Fibroblast of pulmonary artery (primary cell): ENCODE data around the gene CUX1.

ENCODE experiments used
- DNase-seq: peaks from one replicate; pipeline ENCODE4 v3.0.0-alpha.2; 2010; ENCODE audit warnings: low read depth
- H3K4me3 ChIP-seq: replicated peaks from 2 replicates; pipeline ENCODE4 v1.5.1; 2011; ENCODE audit warnings: low read depth, mild to moderate bottlenecking, control low read depth, low read length, moderate library complexity
- TF ChIP-seq, protein P1 (sequence below): IDR thresholded peaks from 2 replicates; pipeline ENCODE4 v1.5.1; 2011; ENCODE audit warnings: mild to moderate bottlenecking, control low read depth, low read length, inconsistent platforms; ENCODE audit errors: missing control alignments

CUX1 gene

DNA sequence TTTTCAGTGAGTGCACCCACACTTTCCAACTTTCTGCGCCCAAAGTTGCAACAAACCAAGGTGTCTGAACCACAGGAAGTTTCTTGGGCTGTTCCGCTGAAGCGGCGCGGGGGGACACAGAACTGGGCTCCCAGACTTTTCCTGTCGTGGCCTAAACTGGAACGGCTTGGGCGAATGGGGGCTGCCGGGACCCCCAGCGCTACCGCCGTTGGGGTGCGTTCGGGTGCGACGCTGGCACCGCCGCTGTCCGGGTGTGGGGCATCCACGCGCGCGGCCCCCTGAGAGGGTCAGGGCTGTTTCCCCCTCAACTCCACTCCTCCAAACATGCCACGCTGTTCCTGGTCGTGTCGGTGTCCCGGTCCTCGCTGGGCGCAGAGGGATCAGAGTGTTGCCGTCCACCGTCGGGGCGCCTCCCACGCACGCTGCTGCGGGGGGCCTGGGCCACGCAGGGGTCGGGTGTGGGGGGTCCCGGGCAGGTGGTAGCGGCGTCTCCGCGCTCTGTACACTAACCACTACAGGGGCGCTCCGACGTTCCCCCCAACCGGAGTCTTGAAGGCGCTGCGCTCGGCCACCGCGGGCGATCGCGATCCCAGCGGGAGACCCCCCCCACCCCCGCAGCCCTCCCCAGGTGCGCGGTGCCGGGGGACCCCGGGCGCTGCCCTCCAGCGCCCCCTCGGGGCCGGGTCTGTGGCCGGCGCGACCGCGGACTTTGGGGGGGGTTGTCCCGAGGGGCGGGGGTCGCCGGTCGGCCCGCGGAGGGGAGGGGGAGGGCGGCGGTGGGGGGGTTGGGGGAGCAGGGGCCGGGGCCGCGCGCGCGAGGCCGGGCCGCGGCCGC is 2.2 kb upstream of the CUX1 start:
- DNase-seq, result no peak
- TF ChIP-seq, protein P1, sequence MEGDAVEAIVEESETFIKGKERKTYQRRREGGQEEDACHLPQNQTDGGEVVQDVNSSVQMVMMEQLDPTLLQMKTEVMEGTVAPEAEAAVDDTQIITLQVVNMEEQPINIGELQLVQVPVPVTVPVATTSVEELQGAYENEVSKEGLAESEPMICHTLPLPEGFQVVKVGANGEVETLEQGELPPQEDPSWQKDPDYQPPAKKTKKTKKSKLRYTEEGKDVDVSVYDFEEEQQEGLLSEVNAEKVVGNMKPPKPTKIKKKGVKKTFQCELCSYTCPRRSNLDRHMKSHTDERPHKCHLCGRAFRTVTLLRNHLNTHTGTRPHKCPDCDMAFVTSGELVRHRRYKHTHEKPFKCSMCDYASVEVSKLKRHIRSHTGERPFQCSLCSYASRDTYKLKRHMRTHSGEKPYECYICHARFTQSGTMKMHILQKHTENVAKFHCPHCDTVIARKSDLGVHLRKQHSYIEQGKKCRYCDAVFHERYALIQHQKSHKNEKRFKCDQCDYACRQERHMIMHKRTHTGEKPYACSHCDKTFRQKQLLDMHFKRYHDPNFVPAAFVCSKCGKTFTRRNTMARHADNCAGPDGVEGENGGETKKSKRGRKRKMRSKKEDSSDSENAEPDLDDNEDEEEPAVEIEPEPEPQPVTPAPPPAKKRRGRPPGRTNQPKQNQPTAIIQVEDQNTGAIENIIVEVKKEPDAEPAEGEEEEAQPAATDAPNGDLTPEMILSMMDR, result peak; percentile 7
- H3K4me3 ChIP-seq, result peak overlapping the region; percentile 69

DNA sequence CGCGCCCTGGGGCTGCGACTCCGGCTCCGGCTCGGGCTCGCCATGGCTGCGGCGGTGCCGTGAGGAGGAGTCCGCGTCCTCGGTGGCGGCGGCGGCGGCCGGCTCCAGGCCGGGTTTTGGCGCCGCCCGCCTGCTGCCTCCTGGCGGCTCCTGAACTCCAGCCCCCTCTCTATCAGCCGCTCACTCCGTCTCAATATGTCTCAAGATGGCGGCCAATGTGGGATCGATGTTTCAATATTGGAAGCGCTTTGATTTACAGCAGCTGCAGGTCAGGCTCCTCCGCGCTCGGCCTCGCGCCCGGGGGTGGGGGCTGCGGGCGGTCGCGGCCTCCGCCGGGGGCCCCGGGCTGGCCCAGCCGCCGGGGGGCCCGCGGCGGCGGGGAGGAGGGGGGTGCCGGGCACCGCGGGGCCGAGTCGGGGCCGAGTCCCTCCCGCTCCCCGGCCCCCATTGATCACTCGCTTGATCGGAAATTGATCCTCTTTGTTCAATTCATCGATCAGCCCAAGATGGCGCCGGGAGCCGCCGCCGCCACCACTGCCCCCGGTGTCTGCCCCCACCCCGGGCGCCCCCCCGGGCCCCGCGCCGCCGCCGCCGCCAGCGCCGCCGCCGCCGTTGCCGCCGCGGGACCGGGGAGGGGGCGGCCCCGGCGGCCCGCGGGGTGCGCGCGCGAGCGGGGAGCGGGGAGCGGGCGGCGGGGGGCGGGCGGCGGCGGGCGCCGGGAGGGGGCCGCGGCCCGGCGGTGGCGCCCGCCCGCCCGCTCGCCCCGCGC is 1.4 kb upstream of the CUX1 start:
- peak; percentile 83 for DNase-seq
- TF ChIP-seq, protein P1, result no peak
- H3K4me3 ChIP-seq, result peak overlapping the region; percentile 69

DNA sequence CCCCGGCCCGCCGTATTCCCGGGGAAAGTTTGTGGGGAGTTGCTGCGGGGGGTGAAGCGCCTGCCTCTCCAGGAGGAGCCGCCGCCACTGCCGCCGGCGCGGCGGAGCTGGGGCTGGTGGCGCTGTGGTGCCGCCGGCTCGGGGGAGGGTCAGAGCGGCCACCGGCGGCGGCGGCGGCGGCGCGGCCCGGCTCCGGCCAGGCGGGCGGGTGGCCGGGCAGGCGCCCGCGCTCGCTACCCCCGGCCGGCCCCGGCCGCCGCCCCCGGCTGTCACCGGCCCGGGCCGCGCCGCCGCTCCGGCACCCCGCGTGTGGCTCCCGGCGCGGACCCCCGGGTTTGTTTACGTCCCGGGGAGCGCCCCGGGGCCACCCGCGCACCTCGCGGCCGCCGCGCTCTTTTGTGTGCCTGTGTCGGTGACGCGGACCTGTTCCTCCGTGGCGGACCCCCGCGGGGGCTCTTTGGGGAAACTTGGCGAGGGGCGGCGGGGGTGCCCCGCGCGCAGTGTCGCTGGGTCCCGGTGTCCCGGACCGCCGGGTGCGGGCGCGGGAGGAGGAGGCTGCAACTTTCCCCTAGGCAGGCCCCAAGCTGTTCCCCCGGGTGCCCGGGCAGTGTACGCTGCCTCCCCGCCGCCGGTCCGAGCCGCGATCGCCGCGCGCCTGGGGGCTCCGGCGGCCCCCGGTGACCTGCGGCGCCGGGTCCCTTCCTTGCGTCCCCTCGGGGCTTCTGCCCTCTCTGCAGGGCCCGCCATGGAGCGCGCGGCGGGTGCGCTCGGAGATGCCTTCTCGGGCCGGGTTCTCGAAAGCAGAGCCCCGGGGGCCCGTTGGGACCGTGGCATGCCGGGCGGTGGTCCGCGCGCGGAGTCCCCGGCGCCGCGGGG is 593 bp upstream of the CUX1 start:
- peak; percentile 38 for DNase-seq
- peak overlapping the region; percentile 70 for H3K4me3 ChIP-seq
- TF ChIP-seq, protein P1, result no peak

DNA sequence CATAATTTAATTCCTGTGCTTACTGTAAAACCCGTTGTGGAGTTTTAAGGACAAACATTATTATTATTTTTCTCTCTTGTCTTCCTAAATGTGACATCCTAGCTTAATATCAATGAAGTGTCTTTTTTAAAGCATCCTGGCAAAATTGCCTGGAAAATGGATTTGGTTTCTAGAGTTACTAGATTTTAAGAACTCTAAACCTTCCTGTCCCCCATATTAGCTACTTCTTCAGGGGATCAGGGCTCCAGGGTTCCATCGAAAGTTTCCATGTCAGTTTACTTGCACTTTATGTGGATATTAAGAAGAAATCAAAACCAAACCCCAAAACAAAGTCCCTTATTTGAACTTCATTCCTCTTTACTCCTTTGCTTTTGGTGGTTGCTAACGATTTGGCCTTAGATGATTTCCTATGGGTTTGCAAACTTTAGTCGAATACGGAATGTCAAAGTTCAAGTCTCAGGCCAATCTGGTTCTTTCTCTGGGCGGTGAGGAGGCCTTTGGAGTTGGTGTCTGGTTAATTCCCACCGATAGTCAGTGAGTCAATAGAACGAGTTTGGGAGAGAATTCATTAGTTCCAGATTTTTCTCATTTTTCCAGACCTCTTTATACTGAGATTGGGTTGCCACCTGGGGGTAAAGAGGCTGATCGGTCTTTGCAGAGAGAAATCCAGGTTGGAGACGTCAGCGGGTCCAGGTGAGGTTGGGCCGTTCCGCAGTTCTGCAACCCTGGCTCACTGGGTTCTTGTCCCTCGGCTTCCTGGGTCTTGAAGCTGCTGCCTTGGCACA is 1.1 kb downstream of the CUX1 start:
- no peak for DNase-seq
- peak overlapping the region; percentile 70 for H3K4me3 ChIP-seq
- TF ChIP-seq, protein P1, result no peak

DNA sequence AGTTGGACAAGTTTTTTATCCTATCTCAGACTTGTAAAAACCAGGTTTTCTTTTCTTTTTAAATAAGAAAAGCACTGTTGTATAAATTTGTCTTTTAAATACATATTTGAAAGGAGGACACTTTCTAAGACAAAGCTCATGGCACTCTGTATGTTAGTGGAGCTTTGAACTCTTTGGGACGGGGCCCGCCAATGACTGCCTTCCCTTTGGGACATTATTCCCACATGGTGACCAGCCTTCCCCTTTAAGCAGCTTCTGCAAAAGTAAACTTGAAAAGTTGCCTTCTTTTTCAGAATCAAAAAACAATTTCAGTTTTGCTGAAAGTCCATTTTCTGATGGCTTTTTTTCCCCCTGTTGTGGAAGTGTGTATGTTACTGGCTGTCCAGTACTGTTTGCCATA is 1.8 kb downstream of the CUX1 start:
- TF ChIP-seq, protein P1, result no peak
- DNase-seq, result no peak
- no peak overlapping the region for H3K4me3 ChIP-seq
